OCI-LY7 (cell line): ENCODE results near the gene MUC6.

Source experiments
- CTCF ChIP-seq: fragments of 200-600 bp; sonication (generic); conservative IDR thresholded peaks from 2 replicates; pipeline ENCODE4 v1.5.1; 2014; ENCODE audit warnings: mild to moderate bottlenecking, antibody characterized with exemption, low read length, moderate library complexity, mixed read lengths
- EZH2phosphoT487 ChIP-seq: fragments of 200-600 bp; sonication (generic); IDR thresholded peaks from 2 replicates; pipeline ENCODE4 v1.6.1; 2018; ENCODE audit warnings: low read depth, borderline replicate concordance, mild to moderate bottlenecking, mixed run types, antibody characterized with exemption, low read length, moderate library complexity, mixed read lengths

DNA sequence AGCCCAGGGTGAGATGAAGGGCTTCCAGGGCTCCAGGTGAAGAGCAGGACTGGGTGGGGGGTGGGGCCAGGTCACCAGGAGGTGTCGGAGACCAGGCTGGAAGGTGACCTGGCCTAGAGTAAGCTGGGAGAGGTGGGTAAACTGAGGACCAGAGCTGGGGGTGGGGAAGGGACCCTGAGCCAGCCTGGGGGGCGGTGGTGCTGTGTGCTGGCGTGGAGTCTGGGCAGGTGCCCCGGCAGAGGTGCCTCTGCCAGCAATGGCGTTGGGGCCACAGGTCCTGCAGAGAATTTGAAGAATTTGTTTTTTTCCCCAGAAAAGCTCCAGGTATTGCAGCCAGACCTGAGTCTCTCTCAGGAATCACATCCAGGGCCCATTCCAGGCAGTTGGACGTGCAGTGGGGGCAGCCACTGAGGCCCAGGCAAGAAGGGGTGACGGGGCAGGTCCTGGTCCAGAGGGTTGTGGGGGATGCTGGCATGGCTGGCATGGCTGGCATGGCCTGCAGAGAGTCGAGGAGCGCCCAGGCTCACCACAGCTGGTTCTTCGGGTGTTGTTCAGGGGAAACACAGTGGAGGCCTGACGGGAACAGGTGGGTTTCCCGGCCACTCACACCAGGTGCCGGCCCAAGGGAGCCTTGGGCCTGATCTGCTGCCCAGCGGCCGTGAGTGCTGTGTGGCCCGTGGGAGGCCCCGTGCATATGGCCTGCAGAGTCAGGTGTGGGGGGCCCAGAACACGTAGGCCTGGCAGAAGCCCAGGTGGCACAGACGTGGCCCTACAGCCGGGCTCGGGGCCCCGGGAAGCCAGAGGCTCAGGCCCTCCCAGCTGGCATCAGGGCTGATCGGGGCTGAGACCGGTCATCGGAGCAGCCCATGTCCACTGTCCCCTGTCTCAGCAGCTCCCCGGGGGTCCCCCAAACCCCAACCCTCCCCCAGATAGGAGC lies 6.4 kb upstream of the MUC6 start:
- TF ChIP-seq EZH2phosphoT487, result no peak
- no peak for TF ChIP-seq CTCF
